Activated CD8-positive, alpha-beta memory T cell treated with anti-CD3 and anti-CD28 coated beads, Interleukin-2, amount 10 ng/mL, durations not matched to agents 7 days and 5 days (primary cell): ENCODE data around the gene TAF1C. TPM values are rescaled to one million over a fixed set of nuclear protein-coding genes. Genes with fewer than 3 reads are reported as not detected.
A peak's percentile ranks its signal among the peaks of the same experiment; 100 is the strongest.

Source experiments
- ATAC-seq: fragments of 150-1000 bp; cut with Tn5 transposase; one replicate; pipeline ENCODE4 v1.10.0; 2021; ENCODE audit warnings: moderate library complexity
- CTCF ChIA-PET: fragments of 350-600 bp; sonication (Branson Sonifier 250); formaldehyde crosslinking; loops from one replicate; lab custom pipeline; 2021; ENCODE audit warnings: antibody characterized with exemption; lab: Charles Lee
- DNase-seq: peaks from one replicate; pipeline ENCODE4 v3.0.0-alpha.2; 2020
- H3K27ac Mint-ChIP-seq: one replicate; pipeline ENCODE4 v1.8.0; 2021; ENCODE audit warnings: mild to moderate bottlenecking, mixed read lengths
- H3K27me3 Mint-ChIP-seq: one replicate; pipeline ENCODE4 v1.8.0; 2021; ENCODE audit warnings: mixed read lengths
- H3K36me3 Mint-ChIP-seq: one replicate; pipeline ENCODE4 v1.8.0; 2021; ENCODE audit warnings: mild to moderate bottlenecking, mixed read lengths
- H3K4me1 Mint-ChIP-seq: one replicate; pipeline ENCODE4 v1.8.0; 2021; ENCODE audit warnings: mixed read lengths
- H3K4me3 Mint-ChIP-seq: one replicate; pipeline ENCODE4 v1.8.0; 2021; ENCODE audit warnings: mild to moderate bottlenecking, moderate library complexity, mixed read lengths
- H3K9me3 Mint-ChIP-seq: one replicate; pipeline ENCODE4 v1.8.0; 2022; ENCODE audit warnings: low read depth, mixed read lengths
- total RNA-seq, 2 experiments: library from RNA; stranded (reverse); gene quantifications; one replicate each; pipeline ENCODE4 v1.2.3, GENCODE V29; 2021

The TAF1C gene
- total RNA-seq, 2 experiments from 2014 or later, result 52.7 to 58.1 TPM

DNA sequence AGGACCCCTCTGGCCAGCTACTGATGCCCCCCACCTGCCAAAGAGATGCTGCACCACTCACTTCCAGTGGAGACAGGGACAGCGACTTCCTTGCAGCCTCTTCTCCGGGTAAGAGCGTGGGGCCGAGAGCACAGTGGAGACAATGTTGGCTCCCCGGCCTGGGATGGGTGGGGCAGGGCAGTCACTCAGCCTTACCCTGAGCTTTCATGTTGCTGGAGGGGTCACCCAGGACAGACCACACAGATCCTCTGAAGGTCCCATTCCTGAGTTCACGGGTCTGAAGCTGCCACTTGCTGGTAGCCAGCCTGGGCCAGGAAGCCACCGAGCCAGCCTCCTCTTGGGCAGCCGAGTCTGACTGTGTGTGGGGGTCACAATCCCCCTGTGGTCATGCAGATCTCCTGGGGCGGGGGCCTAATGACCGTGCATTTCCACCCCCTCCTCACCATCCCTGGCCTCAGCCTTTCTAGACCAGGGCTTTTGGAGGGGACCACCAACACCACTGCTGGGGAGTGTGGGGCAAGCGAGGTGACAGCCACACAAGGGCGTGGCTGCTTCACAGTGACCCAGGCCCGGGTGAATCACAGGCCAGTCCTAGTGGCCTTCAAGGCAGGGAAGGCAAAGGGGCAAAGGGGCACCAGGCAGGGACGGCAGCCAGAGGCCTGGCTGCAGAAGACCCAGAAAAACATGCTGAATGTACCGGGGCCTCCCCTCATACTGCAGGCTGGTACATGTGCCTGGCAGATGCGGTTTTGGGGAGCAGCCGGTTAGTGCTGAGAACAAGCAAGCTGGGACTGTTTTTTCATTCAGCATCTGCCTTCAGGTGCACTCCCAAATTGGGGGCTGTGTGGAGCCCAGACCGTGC, 10.4 kb downstream of the TAF1C start:
- H3K4me1 Mint-ChIP-seq, result peaks cover 2% of the 10 kb centered on the region
- no peak for ATAC-seq
- H3K4me3 Mint-ChIP-seq, result no peak overlapping the region
- peaks cover 3% of the 10 kb centered on the region for H3K36me3 Mint-ChIP-seq
- no peak for DNase-seq
- H3K27me3 Mint-ChIP-seq, result no peaks in the 10 kb centered on the region
- H3K9me3 Mint-ChIP-seq, result no peaks in the 10 kb centered on the region
- CTCF ChIA-PET, result interaction anchor here (0.6 to 4.4 kb wide), 12 partner anchors 10 to 220 kb away, joined by 3 to 17 read pairs (median 6); partner anchors contain the start of gene TAF1C
- H3K27ac Mint-ChIP-seq, result no peak overlapping the region

DNA sequence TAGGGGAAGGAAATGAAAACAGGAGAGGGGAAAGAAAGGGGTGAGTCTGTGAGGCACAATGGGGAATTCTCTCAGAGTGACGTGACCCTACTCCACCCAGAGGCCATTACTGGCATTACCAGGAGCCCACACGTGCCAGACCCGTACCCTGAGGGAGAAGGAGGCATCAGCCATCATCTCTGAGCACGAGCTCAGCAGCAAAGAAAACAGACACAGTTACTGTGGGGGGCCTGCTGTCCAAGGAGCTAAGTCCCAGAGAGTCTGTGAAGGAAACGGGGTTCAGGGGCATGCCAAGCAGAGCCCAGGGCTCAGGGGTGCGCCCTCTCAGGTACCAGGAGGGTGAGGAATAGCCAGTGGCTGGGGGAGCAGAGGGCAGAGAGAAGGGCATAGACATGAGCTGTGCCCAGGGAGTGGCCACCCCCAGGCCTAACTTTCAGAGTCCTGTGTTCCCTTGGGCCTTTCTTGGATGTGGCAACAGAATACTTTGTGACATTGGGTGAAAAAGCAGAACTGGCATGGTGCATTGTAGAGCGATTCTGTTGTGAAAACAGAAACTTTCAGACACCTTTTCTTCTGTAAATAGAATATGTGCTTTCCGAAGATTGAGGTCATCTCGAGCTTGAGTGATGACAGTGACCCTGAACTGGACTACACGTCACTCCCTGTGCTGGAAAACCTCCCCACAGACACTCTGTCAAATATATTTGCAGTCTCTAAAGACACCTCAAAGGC, 11.3 kb downstream of the TAF1C start:
- Mint-ChIP-seq H3K9me3 (no peaks in the 10 kb centered on the region), H3K27me3 (no peaks in the 10 kb centered on the region)
- CTCF ChIA-PET, result interaction anchor here (0.8 to 4.4 kb wide), 13 partner anchors 9 to 219 kb away, joined by 3 to 17 read pairs (median 4); partner anchors contain the start of genes MBTPS1 and TAF1C

DNA sequence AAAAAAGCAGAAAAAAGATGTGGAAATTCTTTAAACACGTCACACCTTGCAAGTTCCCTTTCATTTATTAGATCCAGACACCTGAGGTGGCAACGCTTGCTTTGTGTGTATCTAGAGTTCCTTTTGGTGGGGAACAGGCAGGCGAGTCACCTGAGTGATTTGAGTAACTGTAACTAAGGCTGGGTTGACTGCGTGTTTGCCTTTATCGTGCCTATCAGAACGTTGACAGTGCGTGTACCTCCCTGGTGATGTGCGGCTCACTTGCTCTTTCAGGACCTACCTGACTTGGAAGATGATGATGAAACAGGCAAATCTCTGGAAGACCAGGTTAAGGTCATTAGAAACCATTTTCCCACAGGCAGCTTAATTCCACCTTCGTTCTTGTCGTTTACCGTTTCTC, 12.5 kb downstream of the TAF1C start:
- no peaks in the 10 kb centered on the region for H3K9me3 Mint-ChIP-seq
- no peak for DNase-seq
- no peaks in the 10 kb centered on the region for H3K36me3 Mint-ChIP-seq
- no peak overlapping the region for H3K27ac Mint-ChIP-seq
- H3K4me3 Mint-ChIP-seq, result no peak overlapping the region
- CTCF ChIA-PET, result interaction anchor here (0.6 to 4.4 kb wide), 10 partner anchors 8 to 227 kb away, joined by 3 to 17 read pairs (median 5); partner anchors contain the start of gene TAF1C
- peaks cover 2% of the 10 kb centered on the region for H3K4me1 Mint-ChIP-seq
- peaks cover 7% of the 10 kb centered on the region for H3K27me3 Mint-ChIP-seq
- no peak for ATAC-seq

More for the DNA sequence above, 11.3 kb downstream of the TAF1C start:
- H3K4me3 Mint-ChIP-seq, result no peak overlapping the region
- no peak overlapping the region for H3K27ac Mint-ChIP-seq
- ATAC-seq (peak; percentile 80), DNase-seq (peak; percentile 56)
- H3K36me3 Mint-ChIP-seq, result no peaks in the 10 kb centered on the region
- peaks cover 2% of the 10 kb centered on the region for H3K4me1 Mint-ChIP-seq

DNA sequence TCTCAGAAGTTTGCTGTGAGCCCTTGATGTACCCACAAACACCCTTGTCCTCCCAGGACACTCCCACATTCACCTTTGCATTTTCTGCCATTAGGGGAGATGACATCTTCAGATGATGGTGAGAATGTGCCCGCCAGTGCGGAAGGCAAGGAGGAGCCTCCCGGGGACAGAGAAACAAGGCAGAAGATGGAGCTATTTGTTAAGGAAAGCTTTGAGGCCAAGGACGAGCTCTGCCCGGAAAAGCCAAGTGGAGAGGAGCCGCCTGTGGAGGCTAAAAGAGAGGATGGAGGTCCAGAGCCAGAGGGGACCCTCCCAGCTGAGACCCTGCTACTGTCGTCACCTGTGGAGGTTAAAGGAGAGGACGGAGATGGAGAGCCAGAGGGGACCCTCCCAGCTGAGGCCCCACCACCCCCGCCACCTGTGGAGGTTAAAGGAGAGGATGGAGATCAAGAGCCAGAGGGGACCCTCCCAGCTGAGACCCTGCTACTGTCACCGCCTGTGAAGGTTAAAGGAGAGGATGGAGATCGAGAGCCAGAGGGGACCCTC, 17.0 kb downstream of the TAF1C start:
- no peak for DNase-seq
- H3K9me3 Mint-ChIP-seq, result no peaks in the 10 kb centered on the region
- H3K4me1 Mint-ChIP-seq, result peaks cover 8% of the 10 kb centered on the region
- H3K27me3 Mint-ChIP-seq, result peaks cover 24% of the 10 kb centered on the region
- CTCF ChIA-PET, result interaction anchor here (2.6 kb wide), 1 partner anchor 85 kb away, joined by 12 read pairs; no protein-coding TSS in a partner anchor
- no peak overlapping the region for H3K4me3 Mint-ChIP-seq
- no peaks in the 10 kb centered on the region for H3K36me3 Mint-ChIP-seq
- no peak for ATAC-seq
- H3K27ac Mint-ChIP-seq, result no peak overlapping the region

DNA sequence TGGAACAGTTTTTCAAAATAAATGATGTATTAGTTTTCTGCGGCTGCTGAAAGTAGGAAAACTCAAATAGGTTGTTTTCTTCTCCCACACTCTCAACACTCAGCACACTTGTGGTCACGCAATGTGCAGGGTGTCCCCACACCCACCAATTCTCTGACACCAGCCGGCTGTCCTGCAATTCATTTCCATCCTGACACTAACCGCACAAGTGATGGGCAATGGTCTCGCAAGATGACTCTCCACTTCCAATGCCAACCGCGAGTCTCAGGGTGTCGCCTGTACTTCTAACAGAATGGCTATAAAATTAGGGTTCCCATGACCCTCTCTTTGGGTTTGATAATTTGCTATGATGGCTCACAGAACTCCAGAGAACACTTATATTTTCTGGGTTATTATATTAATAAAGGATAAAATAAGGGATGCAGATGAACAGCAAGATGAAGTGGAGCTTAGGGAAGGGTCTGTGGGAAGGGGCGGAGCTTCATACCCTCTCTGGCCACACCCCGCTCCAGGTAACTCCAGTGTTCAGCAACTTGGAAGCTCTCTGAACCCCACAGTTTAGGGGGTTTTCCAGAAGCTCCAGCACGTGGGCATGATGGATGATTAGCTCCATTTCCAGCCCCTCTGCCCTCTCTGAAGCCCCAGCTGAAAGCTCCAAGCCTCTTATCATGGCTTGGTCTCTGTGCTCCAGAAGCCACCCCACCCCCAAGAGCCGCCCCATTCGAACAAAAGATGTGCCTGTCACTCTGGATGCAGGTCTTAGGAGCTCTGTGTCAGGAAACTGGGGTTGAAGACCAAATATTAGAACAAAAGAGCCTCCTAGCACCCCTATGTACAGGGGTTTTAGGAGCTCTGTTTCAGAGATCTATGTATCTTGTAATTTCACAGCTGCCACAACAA, 19.8 kb downstream of the TAF1C start:
- no peaks in the 10 kb centered on the region for H3K36me3 Mint-ChIP-seq
- H3K9me3 Mint-ChIP-seq, result no peaks in the 10 kb centered on the region
- H3K4me1 Mint-ChIP-seq, result peaks cover 8% of the 10 kb centered on the region
- H3K4me3 Mint-ChIP-seq, result no peak overlapping the region
- DNase-seq (peak; percentile 70), ATAC-seq (peak; percentile 45)
- CTCF ChIA-PET, result interaction anchor here (1.3 to 3.3 kb wide), 3 partner anchors 8 to 20 kb away, joined by 4 to 10 read pairs (median 6); partner anchors contain the start of gene TAF1C
- H3K27ac Mint-ChIP-seq, result no peak overlapping the region
- peaks cover 46% of the 10 kb centered on the region for H3K27me3 Mint-ChIP-seq

DNA sequence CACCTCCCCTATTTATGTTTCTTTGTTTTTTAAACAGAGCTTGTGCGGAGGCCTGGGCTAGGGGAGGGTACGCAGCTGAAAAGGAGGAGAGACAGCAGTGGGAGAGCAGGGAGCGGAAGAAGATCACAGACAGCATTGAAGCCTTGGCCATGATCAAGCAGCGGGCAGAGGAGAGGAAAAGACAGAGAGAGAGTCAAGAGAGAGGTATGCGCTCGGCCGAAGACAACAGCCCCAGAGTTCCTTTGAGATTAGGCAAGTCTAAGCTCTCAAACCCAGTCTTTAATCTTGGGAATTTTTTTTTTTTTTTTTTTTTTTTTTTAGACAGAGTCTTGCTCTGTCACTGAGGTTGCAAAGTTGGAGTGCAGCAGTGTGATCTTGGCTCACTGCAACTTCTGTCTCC, 21.1 kb downstream of the TAF1C start:
- Mint-ChIP-seq H3K36me3 (no peaks in the 10 kb centered on the region), H3K4me1 (peaks cover 8% of the 10 kb centered on the region), H3K27ac (no peak overlapping the region), H3K9me3 (no peaks in the 10 kb centered on the region), H3K27me3 (peaks cover 52% of the 10 kb centered on the region), H3K4me3 (no peak overlapping the region)
- ATAC-seq (no peak), DNase-seq (no peak)
- CTCF ChIA-PET, result interaction anchor here (1.6 to 3.3 kb wide), 2 partner anchors 10 to 21 kb away, joined by 6 to 10 read pairs; partner anchors contain the start of gene TAF1C

DNA sequence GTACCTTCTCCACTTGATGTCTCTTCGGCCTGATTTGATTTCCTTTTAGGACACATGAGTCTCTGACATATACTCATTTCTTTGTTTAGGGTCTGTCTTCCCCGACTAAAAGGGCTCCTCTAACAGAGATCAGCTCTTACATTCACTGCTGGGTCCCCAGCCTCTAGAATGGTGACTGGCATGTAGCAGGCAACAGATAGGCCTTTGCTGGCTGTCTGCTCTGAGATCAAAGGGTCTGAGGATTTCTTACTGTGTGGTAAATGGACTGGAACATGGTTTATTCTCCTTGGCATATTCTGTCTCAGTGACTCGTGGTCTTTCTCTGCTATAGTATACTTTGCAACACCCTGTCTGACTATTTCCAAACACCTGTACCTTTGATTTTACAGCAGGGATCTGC, 25.1 kb downstream of the TAF1C start:
- H3K4me3 Mint-ChIP-seq, result no peak overlapping the region
- H3K36me3 Mint-ChIP-seq, result no peaks in the 10 kb centered on the region
- peaks cover 7% of the 10 kb centered on the region for H3K4me1 Mint-ChIP-seq
- CTCF ChIA-PET, result interaction anchor here (1.3 kb wide), 1 partner anchor 25 kb away, joined by 4 read pairs; the partner anchor contains the start of gene TAF1C
- H3K27ac Mint-ChIP-seq, result no peak overlapping the region
- H3K9me3 Mint-ChIP-seq, result no peaks in the 10 kb centered on the region
- ATAC-seq (no peak), DNase-seq (no peak)
- H3K27me3 Mint-ChIP-seq, result peaks cover 68% of the 10 kb centered on the region

DNA sequence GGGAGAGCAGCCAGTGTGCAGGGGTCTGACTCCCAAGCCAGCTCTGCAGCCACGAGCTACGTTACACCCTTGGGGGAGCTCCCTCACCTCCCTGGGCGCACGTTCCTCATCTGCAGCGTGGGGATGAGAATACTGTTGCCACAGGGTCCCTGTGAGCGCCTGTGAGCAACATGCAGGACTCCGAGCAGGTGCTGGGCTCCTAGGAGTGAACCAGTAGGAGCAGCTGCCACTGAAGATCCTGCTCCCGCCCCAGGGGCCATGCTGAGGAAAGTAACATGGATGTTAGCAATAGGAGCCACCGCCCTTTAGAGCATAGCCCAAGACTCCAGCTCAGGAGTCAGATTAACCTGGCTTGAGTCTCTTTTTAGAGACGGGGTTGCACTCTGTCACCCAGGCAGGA, 25.8 kb downstream of the TAF1C start:
- Mint-ChIP-seq H3K4me3 (no peak overlapping the region), H3K4me1 (peaks cover 3% of the 10 kb centered on the region), H3K27me3 (peaks cover 70% of the 10 kb centered on the region)

DNA sequence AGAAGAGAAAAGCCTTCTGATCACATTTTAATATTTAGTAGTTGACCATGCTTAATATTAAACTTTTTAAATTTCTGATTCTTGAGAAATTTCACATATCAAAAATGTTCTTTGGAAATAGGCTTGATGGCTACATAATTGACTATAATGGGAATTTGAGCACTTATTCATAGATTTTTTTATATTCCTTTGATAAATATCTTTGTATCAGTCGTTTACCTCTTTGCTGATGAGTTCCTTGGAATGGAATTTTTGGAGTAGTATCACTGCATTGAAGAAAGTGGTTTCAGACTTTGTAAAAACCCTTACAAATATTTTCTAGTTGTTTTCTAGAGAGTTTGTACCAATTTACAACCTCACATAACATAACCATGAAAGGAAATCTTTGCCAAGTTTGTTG, 27.1 kb downstream of the TAF1C start:
- H3K4me1 Mint-ChIP-seq, result no peaks in the 10 kb centered on the region
- no peak overlapping the region for H3K4me3 Mint-ChIP-seq
- H3K36me3 Mint-ChIP-seq, result no peaks in the 10 kb centered on the region
- DNase-seq (no peak), ATAC-seq (no peak)
- CTCF ChIA-PET, result no interaction called here
- H3K27me3 Mint-ChIP-seq, result peaks cover 73% of the 10 kb centered on the region
- no peak overlapping the region for H3K27ac Mint-ChIP-seq
- no peaks in the 10 kb centered on the region for H3K9me3 Mint-ChIP-seq

More for the DNA sequence above, 25.8 kb downstream of the TAF1C start:
- DNase-seq (no peak), ATAC-seq (no peak)
- Mint-ChIP-seq H3K36me3 (no peaks in the 10 kb centered on the region), H3K9me3 (no peaks in the 10 kb centered on the region), H3K27ac (no peak overlapping the region)
- CTCF ChIA-PET, result interaction anchor here (1.1 to 1.3 kb wide), 3 partner anchors 14 to 76 kb away, joined by 3 to 4 read pairs (median 4); partner anchors contain the start of gene TAF1C

DNA sequence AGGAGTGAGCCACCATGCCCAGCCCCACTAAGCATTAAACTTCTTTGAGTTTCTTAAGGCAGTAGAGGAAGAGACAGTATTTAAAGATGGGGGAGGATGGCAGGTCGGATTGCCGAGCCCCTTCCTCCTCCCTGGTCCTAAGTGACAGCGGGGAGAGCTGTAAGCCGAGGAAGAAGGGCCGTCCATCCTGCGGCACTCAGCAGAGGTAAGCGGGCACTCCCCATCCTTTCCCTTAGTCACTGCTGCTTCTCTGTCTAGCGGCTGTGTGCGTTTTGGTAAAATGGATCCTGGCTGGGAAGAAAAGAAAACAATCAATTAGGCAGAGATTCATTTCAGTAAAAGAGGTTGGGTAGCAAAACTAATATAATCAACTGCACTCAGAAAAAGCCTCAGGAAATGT, 27.9 kb downstream of the TAF1C start:
- Mint-ChIP-seq H3K4me1 (no peaks in the 10 kb centered on the region), H3K9me3 (no peaks in the 10 kb centered on the region), H3K27me3 (peaks cover 70% of the 10 kb centered on the region), H3K4me3 (no peak overlapping the region), H3K27ac (no peak overlapping the region), H3K36me3 (no peaks in the 10 kb centered on the region)
- CTCF ChIA-PET, result no interaction called here
- DNase-seq (no peak), ATAC-seq (no peak)

DNA sequence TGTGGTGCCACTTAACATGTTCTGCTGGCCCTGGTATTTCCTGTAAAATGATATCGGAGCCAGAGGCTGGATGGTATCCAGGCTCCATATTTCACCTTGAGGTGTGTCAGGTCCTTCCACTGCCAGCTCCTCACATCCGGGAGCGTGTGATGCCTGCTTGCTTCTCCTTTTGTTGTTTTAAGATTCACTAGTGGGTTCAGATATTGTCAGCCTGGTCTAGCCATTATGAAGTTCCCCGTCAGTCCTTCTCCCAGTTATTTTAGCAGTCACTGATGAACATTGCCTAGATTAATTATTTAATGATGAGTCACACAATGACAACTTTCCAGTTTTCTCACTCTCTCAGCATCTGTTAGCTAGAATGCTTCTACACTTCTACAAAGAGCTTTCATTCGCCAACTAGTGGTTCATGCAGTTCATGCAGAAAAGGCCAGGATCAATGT, 30.5 kb downstream of the TAF1C start:
- Mint-ChIP-seq H3K36me3 (no peaks in the 10 kb centered on the region), H3K4me1 (no peaks in the 10 kb centered on the region), H3K9me3 (no peaks in the 10 kb centered on the region), H3K27ac (no peak overlapping the region), H3K4me3 (no peak overlapping the region), H3K27me3 (peaks cover 57% of the 10 kb centered on the region)
- DNase-seq (no peak), ATAC-seq (no peak)
- CTCF ChIA-PET, result interaction anchor here (0.7 to 1.4 kb wide), 4 partner anchors 11 to 77 kb away, joined by 3 to 4 read pairs (median 3); partner anchors contain the start of gene TAF1C

DNA sequence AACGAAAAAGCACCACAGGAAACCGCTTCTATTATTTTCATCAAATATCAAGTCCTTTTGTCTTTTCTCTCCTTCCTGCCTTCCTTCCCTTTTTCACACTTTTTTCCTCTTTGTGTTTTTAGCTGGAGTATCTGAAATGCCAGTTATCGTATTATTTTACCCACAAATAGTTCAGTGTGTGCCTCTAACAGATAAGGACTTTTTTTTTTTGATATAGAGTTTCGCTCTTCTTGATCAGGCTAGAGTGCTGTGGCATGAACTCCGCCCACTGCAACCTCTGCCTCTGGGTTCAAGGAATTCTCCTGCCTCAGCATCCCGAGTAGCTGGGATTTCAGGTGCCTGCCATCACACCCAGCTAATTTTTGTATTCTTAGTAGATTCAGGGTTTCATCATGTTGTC, 31.1 kb downstream of the TAF1C start:
- CTCF ChIA-PET, result interaction anchor here (0.9 to 1.4 kb wide), 2 partner anchors 11 to 31 kb away, joined by 3 to 4 read pairs; partner anchors contain the start of gene TAF1C
- H3K36me3 Mint-ChIP-seq, result no peaks in the 10 kb centered on the region
- H3K27me3 Mint-ChIP-seq, result peaks cover 63% of the 10 kb centered on the region
- no peak overlapping the region for H3K27ac Mint-ChIP-seq
- no peak overlapping the region for H3K4me3 Mint-ChIP-seq
- H3K9me3 Mint-ChIP-seq, result no peaks in the 10 kb centered on the region
- ATAC-seq (no peak), DNase-seq (no peak)
- no peaks in the 10 kb centered on the region for H3K4me1 Mint-ChIP-seq
